HEK293 (cell line): Measurements from ENCODE around the gene UGT1A7.

Experiments
- CTCF ChIA-PET: fragments of 350-600 bp; formaldehyde crosslinking; extraction: SDS; loops from one replicate; lab custom pipeline; 2021; ENCODE audit warnings: antibody characterized with exemption; lab: Yijun Ruan, JAX
- POLR2A ChIA-PET: fragments of 300-600 bp; formaldehyde crosslinking; extraction: SDS; loops from one replicate; lab custom pipeline; 2020; ENCODE audit warnings: antibody characterized with exemption, inconsistent platforms; lab: Yijun Ruan, JAX
- H3K27ac ChIP-seq: fragments of 200-500 bp; sonication (Bioruptor generic); 2 replicates; pipeline ENCODE4 v1.5.1; 2014; ENCODE audit warnings: low read depth, low read length, control low read depth, inconsistent platforms; ENCODE audit errors: extremely low read depth
- H3K36me3 ChIP-seq, 2 experiments: fragments of 200-500 bp in 1 of 2; sonication (Bioruptor generic) in 1 of 2; 1 replicate in 1 of 2; 2 replicates in 1 of 2; pipeline ENCODE4 v1.5.1; 2014 to 2017; ENCODE audit warnings: inconsistent platforms in 2 of 2, low read length in 2 of 2; ENCODE audit not compliant: control insufficient read depth in 2 of 2, insufficient read depth in 1 of 2
- H3K4me1 ChIP-seq: fragments of 200-500 bp; sonication (Bioruptor generic); 2 replicates; pipeline ENCODE4 v1.5.1; 2014; ENCODE audit warnings: mild to moderate bottlenecking, low read length, inconsistent platforms; ENCODE audit not compliant: control insufficient read depth, insufficient read depth
- H3K4me3 ChIP-seq: 2 replicates; pipeline ENCODE4 v1.5.1; 2011; ENCODE audit warnings: low read depth, mild to moderate bottlenecking, control low read depth, low read length, moderate library complexity
- H3K9me3 ChIP-seq: fragments of 200-500 bp; sonication (Bioruptor generic); 2 replicates; pipeline ENCODE4 v1.5.1; 2014; ENCODE audit warnings: low read depth, low read length, inconsistent platforms; ENCODE audit not compliant: control insufficient read depth, insufficient read depth
- IKZF3 ChIP-seq: fragments of 450-650 bp; IDR thresholded peaks from 2 replicates; pipeline ENCODE4 v1.5.0; 2018; ENCODE audit warnings: missing biosample characterization, mild to moderate bottlenecking, missing genetic modification characterization, moderate library complexity
- RBAK ChIP-seq: fragments of 450-650 bp; formaldehyde crosslinking; IDR thresholded peaks from 2 replicates; pipeline ENCODE4 v1.5.1; 2016; ENCODE audit warnings: missing biosample characterization, missing genetic modification characterization
- SP3 ChIP-seq: fragments of 450-650 bp; formaldehyde crosslinking; IDR thresholded peaks from 2 replicates; pipeline ENCODE4 v1.5.1; 2016; ENCODE audit warnings: missing biosample characterization, missing genetic modification characterization
- SP7 ChIP-seq: fragments of 450-650 bp; formaldehyde crosslinking; IDR thresholded peaks from 2 replicates; pipeline ENCODE4 v1.5.1; 2016; ENCODE audit warnings: missing biosample characterization, missing genetic modification characterization
- TRIM28 ChIP-seq: IDR thresholded peaks from 2 replicates; pipeline ENCODE4 v1.6.1; 2011; ENCODE audit warnings: low read length, control low read depth, borderline replicate concordance
- ZBTB20 ChIP-seq: fragments of 450-650 bp; formaldehyde crosslinking; IDR thresholded peaks from 2 replicates; pipeline ENCODE4 v1.5.1; 2016; ENCODE audit warnings: missing biosample characterization, missing genetic modification characterization
- ZBTB26 ChIP-seq: fragments of 450-650 bp; formaldehyde crosslinking; optimal IDR thresholded peaks from 2 replicates; pipeline ENCODE3; 2016; ENCODE audit warnings: missing biosample characterization, mild to moderate bottlenecking, missing genetic modification characterization
- ZBTB48 ChIP-seq: fragments of 450-650 bp; formaldehyde crosslinking; IDR thresholded peaks from 2 replicates; pipeline ENCODE4 v1.5.1; 2016; ENCODE audit warnings: missing biosample characterization, missing genetic modification characterization
- ZEB2 ChIP-seq: fragments of 450-650 bp; formaldehyde crosslinking; IDR thresholded peaks from 2 replicates; pipeline ENCODE4 v1.5.1; 2016; ENCODE audit warnings: missing biosample characterization, missing genetic modification characterization
- ZFHX2 ChIP-seq: fragments of 450-650 bp; formaldehyde crosslinking; conservative IDR thresholded peaks from 2 replicates; pipeline ENCODE4 v1.5.1; 2016; ENCODE audit warnings: missing biosample characterization, missing genetic modification characterization
- ZNF132 ChIP-seq: fragments of 450-650 bp; formaldehyde crosslinking; IDR thresholded peaks from 2 replicates; pipeline ENCODE4 v1.5.1; 2017; ENCODE audit warnings: missing biosample characterization, missing genetic modification characterization, borderline replicate concordance
- ZNF138 ChIP-seq: fragments of 450-650 bp; formaldehyde crosslinking; IDR thresholded peaks from 2 replicates; pipeline ENCODE4 v1.5.1; 2016; ENCODE audit warnings: missing biosample characterization, missing genetic modification characterization, borderline replicate concordance
- ZNF157 ChIP-seq: fragments of 450-650 bp; formaldehyde crosslinking; IDR thresholded peaks from 2 replicates; pipeline ENCODE4 v1.5.1; 2016; ENCODE audit warnings: missing biosample characterization, missing genetic modification characterization
- ZNF202 ChIP-seq: fragments of 450-650 bp; formaldehyde crosslinking; IDR thresholded peaks from 2 replicates; pipeline ENCODE4 v1.5.1; 2016; ENCODE audit warnings: missing biosample characterization, missing genetic modification characterization, borderline replicate concordance
- ZNF211 ChIP-seq: fragments of 450-650 bp; formaldehyde crosslinking; IDR thresholded peaks from 2 replicates; pipeline ENCODE4 v1.5.1; 2016; ENCODE audit warnings: low read depth, missing biosample characterization, missing genetic modification characterization
- ZNF24 ChIP-seq: fragments of 450-650 bp; formaldehyde crosslinking; IDR thresholded peaks from 2 replicates; pipeline ENCODE4 v1.5.1; 2016; ENCODE audit warnings: missing biosample characterization, missing genetic modification characterization
- ZNF274 ChIP-seq, 2 experiments: fragments of 200-500 bp in 1 of 2; fragments of 450-650 bp in 1 of 2; sonication (Bioruptor generic) in 1 of 2; formaldehyde crosslinking in 1 of 2; IDR thresholded peaks; 2 replicates each; pipeline versions ENCODE4 v1.5.1 to v1.6.1; 2014 to 2016; ENCODE audit warnings: borderline replicate concordance in 1 of 2, inconsistent platforms in 1 of 2, low read length in 1 of 2, missing biosample characterization in 1 of 2, missing genetic modification characterization in 1 of 2
- ZNF302 ChIP-seq: fragments of 450-650 bp; formaldehyde crosslinking; IDR thresholded peaks from 2 replicates; pipeline ENCODE4 v1.5.1; 2016; ENCODE audit warnings: missing biosample characterization, missing genetic modification characterization, low read depth
- ZNF350 ChIP-seq: fragments of 450-650 bp; formaldehyde crosslinking; IDR thresholded peaks from 2 replicates; pipeline ENCODE4 v1.5.0; 2017; ENCODE audit warnings: missing biosample characterization, mild to moderate bottlenecking, missing genetic modification characterization
- ZNF423 ChIP-seq: fragments of 450-650 bp; formaldehyde crosslinking; IDR thresholded peaks from 2 replicates; pipeline ENCODE4 v1.5.1; 2016; ENCODE audit warnings: missing biosample characterization, missing genetic modification characterization
- ZNF501 ChIP-seq: fragments of 450-650 bp; formaldehyde crosslinking; IDR thresholded peaks from 2 replicates; pipeline ENCODE4 v1.5.1; 2016; ENCODE audit warnings: missing biosample characterization, missing genetic modification characterization
- ZNF558 ChIP-seq: fragments of 450-650 bp; formaldehyde crosslinking; IDR thresholded peaks from 2 replicates; pipeline ENCODE4 v1.5.1; 2016; ENCODE audit warnings: missing biosample characterization, missing genetic modification characterization
- ZNF600 ChIP-seq: fragments of 450-650 bp; formaldehyde crosslinking; IDR thresholded peaks from 2 replicates; pipeline ENCODE4 v1.5.1; 2016; ENCODE audit warnings: missing biosample characterization, missing genetic modification characterization
- ZNF621 ChIP-seq: fragments of 450-650 bp; formaldehyde crosslinking; IDR thresholded peaks from 2 replicates; pipeline ENCODE4 v1.5.1; 2017; ENCODE audit warnings: missing biosample characterization, missing genetic modification characterization
- ZNF660 ChIP-seq: fragments of 450-650 bp; IDR thresholded peaks from 2 replicates; pipeline ENCODE4 v1.5.1; 2018; ENCODE audit warnings: missing biosample characterization, mild to moderate bottlenecking, missing genetic modification characterization
- ZNF670 ChIP-seq: fragments of 450-650 bp; formaldehyde crosslinking; IDR thresholded peaks from 2 replicates; pipeline ENCODE4 v1.5.1; 2016; ENCODE audit warnings: missing biosample characterization, missing genetic modification characterization, low read depth
- ZNF692 ChIP-seq: fragments of 450-650 bp; formaldehyde crosslinking; IDR thresholded peaks from 2 replicates; pipeline ENCODE4 v1.5.1; 2016; ENCODE audit warnings: missing biosample characterization, missing genetic modification characterization
- ZNF747 ChIP-seq: fragments of 450-650 bp; formaldehyde crosslinking; IDR thresholded peaks from 2 replicates; pipeline ENCODE4 v1.5.1; 2016; ENCODE audit warnings: missing biosample characterization, missing genetic modification characterization
- ZNF843 ChIP-seq: fragments of 450-650 bp; formaldehyde crosslinking; IDR thresholded peaks from 2 replicates; pipeline ENCODE4 v1.5.1; 2016; ENCODE audit warnings: missing biosample characterization, missing genetic modification characterization
- TF ChIP-seq, protein P1 (sequence below): fragments of 450-650 bp; formaldehyde crosslinking; IDR thresholded peaks from 2 replicates; pipeline ENCODE4 v1.5.1; 2016; ENCODE audit warnings: missing biosample characterization, missing genetic modification characterization

The UGT1A7 gene

DNA sequence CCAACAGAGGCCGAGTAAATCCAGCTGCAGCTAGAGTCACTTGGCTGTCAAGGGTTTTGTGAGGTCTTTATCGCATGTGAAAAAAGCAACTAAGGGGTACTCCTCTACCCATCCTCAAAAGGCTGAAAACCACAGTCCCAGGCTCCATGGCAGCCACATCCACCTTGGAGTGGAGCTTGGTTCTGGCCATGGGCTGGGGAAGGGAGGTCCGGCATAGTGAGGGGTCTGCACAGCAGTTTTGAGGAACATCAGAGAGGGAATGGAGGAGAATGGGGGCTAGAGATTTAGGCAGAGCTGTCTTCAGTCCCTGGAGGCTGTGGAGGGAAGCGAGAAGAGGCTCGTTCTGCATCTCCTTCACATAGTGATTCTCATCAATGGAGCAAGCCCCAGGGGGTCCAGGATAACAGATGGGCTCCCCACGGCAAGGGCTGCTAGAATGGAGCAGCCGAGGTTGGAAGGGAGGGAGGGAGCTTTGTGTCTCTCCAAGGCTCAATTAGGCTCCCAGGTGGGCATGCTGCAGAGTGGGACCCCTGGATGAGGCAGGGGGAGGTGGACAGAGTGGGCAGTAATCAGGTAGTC, 117.5 kb downstream of the UGT1A7 start:
- ChIA-PET POLR2A (no interaction called here), CTCF (no interaction called here)
- no peak for TF ChIP-seq ZNF274 (IDR thresholded peaks at IDR 0.05; ENCODE audit: low read length)
- TF ChIP-seq ZNF274 (tag by site-specific recombination; IDR thresholded peaks at IDR 0.05; ENCODE audit: borderline replicate concordance): no peak
- no peak for TF ChIP-seq SP3 (tag by site-specific recombination)
- TF ChIP-seq ZNF423: no peak
- H3K27ac ChIP-seq: no peak overlapping the region
- no peaks in the 10 kb centered on the region for H3K36me3 ChIP-seq
- H3K4me3 ChIP-seq: no peak overlapping the region
- H3K9me3 ChIP-seq: no peaks in the 10 kb centered on the region
- H3K4me1 ChIP-seq: no peaks in the 10 kb centered on the region

GRCh38 chr2:233799716-233800115, 118.0 kb downstream of the UGT1A7 start:
- Histone ChIP-seq H3K36me3 (no peaks in the 10 kb centered on the region), H3K4me3 (no peak overlapping the region), H3K9me3 (no peaks in the 10 kb centered on the region), H3K4me1 (no peaks in the 10 kb centered on the region), H3K27ac (no peak overlapping the region)
- TF ChIP-seq TRIM28 (no peak), ZNF692 (tag by site-specific recombination) (no peak), ZNF157 (tag by site-specific recombination) (no peak), ZFHX2 (tag by site-specific recombination) (no peak), ZNF843 (tag by site-specific recombination) (no peak), ZNF302 (tag by site-specific recombination) (no peak), ZNF202 (tag by site-specific recombination) (no peak), ZNF24 (tag by site-specific recombination) (no peak), ZBTB20 (tag by site-specific recombination) (no peak), ZNF558 (tag by site-specific recombination) (no peak), ZBTB48 (tag by site-specific recombination) (no peak), ZNF660 (tag by site-specific recombination) (no peak), RBAK (tag by site-specific recombination) (no peak), ZNF600 (tag by site-specific recombination) (no peak), ZEB2 (no peak), ZNF621 (tag by site-specific recombination) (no peak)
- TF ChIP-seq, protein P1, sequence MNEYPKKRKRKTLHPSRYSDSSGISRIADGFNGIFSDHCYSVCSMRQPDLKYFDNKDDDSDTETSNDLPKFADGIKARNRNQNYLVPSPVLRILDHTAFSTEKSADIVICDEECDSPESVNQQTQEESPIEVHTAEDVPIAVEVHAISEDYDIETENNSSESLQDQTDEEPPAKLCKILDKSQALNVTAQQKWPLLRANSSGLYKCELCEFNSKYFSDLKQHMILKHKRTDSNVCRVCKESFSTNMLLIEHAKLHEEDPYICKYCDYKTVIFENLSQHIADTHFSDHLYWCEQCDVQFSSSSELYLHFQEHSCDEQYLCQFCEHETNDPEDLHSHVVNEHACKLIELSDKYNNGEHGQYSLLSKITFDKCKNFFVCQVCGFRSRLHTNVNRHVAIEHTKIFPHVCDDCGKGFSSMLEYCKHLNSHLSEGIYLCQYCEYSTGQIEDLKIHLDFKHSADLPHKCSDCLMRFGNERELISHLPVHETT (tag by site-specific recombination): no peak
- ChIA-PET POLR2A (no interaction called here), CTCF (no interaction called here)

DNA sequence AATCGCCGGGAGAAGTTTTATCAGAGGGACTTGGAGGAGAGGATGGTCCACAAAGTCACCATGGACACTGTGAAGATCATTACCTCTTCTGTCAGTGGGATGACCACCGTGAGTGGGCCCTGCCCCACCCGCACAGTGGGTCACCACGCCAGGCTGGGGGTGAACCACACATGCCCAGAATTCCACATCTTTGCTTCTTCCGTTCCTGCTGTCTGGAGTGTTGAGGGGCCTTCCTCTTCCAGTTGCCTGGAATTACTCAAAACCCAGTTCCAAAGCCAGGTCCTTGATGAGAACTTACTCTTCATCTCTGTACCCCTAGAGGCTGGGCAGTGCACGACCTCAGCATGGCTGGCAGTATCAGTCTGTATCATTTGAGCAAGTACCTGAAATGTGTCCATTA, 118.5 kb downstream of the UGT1A7 start:
- Histone ChIP-seq H3K4me1 (no peaks in the 10 kb centered on the region), H3K9me3 (no peaks in the 10 kb centered on the region), H3K27ac (no peak overlapping the region), H3K4me3 (no peak overlapping the region), H3K36me3 (no peaks in the 10 kb centered on the region)
- ChIA-PET CTCF (no interaction called here), POLR2A (no interaction called here)
- TF ChIP-seq SP7 (tag by site-specific recombination) (no peak), ZNF501 (no peak), ZNF747 (tag by site-specific recombination) (no peak), ZBTB26 (no peak), ZNF211 (tag by site-specific recombination) (no peak), ZNF843 (tag by site-specific recombination) (no peak), ZNF132 (tag by site-specific recombination) (no peak), ZNF202 (tag by site-specific recombination) (no peak), ZNF350 (tag by site-specific recombination) (no peak), ZNF670 (tag by site-specific recombination) (no peak), ZNF138 (tag by site-specific recombination) (no peak), IKZF3 (tag by site-specific recombination) (no peak)
